ENCODE measurements around the gene CDH13. TPM values are rescaled to one million over a fixed set of nuclear protein-coding genes. Genes with fewer than 3 reads are reported as not detected.

CDH13 gene
- total and polyA plus RNA-seq, 2 donors (not counting 3 experiments of a cell fraction or from before 2014, with no cell fraction given) = 96.6 to 124 TPM

DNA sequence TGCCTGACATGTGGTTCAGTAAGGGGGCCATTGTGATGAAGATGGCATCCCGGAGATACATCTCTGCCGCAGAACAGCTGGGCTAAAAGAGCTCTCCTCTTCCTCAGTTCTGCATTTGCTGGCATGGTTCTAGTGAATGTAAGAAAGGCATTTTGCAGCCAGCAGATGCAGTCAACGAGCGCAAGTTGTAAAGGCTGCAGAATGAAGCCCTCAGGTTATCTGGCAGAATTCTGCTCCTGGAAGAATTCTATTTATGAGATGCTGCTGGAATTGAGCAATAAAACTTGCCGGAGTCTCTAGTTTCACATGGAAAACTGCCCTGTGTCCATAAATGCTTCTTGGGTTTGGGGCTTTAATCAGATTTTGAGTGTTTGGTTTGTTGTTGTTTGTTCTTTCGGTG, 1004.2 kb downstream of the CDH13 start:
- Histone ChIP-seq H3K9ac (replicated peaks; ENCODE audit: extremely low read depth, insufficient read depth, low read length) (no peak overlapping the region), H4K20me1 (replicated peaks; ENCODE audit: control insufficient read depth, extremely low read depth, insufficient read depth, low read length) (no peaks in the 10 kb centered on the region), H3K36me3 (ENCODE audit: control insufficient read depth in 2 of 2, extremely low read depth in 1 of 2, insufficient read depth in 2 of 2, low read length in 2 of 2) (no peaks in the 10 kb centered on the region), H3K9me3 (replicated peaks; ENCODE audit: control insufficient read depth, insufficient read depth, low read length) (no peaks in the 10 kb centered on the region), H3K27me3 (ENCODE audit: control insufficient read depth in 2 of 2, insufficient read depth in 2 of 2, low read length in 2 of 2) (no peaks in the 10 kb centered on the region), H3K9me1 (replicated peaks; ENCODE audit: control insufficient read depth, extremely low read depth, insufficient read depth, low read length) (no peaks in the 10 kb centered on the region), H3K4me3 (replicated peaks in 1 of 3; ENCODE audit: insufficient read depth in 1 of 3, low read depth in 1 of 3, low read length in 3 of 3) (no peak overlapping the region), H3K27ac (ENCODE audit: insufficient read depth, low read depth, low read length) (no peak overlapping the region), H3K4me2 (ENCODE audit: insufficient read depth, low read length) (no peak overlapping the region), H3K79me2 (ENCODE audit: control insufficient read depth, insufficient read depth, low read length) (no peaks in the 10 kb centered on the region), H2AFZ (ENCODE audit: low read depth, low read length) (no peak overlapping the region), H3K4me1 (ENCODE audit: control insufficient read depth, extremely low read depth, insufficient read depth, low read length) (no peaks in the 10 kb centered on the region)
- DNase-seq (ENCODE audit: low read depth, low spot score) (no peak), FAIRE-seq (no peak)
- dilution Hi-C loops (cut with MboI; ENCODE audit: extremely low pct_ligation_motif_present, low sequenced_read_pairs) (no loop called here), intact Hi-C loops (cut with micrococcal nuclease) (no loop called here)
- BruUV-seq (replicated peaks) = no TSS peak
- ChIA-PET CTCF (no interaction called here), POLR2A (no interaction called here)
- TF ChIP-seq JUN (IDR thresholded peaks at IDR 0.05; ENCODE audit: borderline replicate concordance, insufficient read depth, insufficient read length, low read depth) = no peak
- TF ChIP-seq POLR2A (IDR thresholded peaks at IDR 0.05; ENCODE audit: low read depth, low read length) = no peak
- TF ChIP-seq, protein P1, sequence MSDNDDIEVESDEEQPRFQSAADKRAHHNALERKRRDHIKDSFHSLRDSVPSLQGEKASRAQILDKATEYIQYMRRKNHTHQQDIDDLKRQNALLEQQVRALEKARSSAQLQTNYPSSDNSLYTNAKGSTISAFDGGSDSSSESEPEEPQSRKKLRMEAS (IDR thresholded peaks at IDR 0.05; ENCODE audit: insufficient read depth, insufficient read length) = no peak
- TF ChIP-seq MYC (IDR thresholded peaks at IDR 0.05; ENCODE audit: low read depth, low read length) = no peak
- no peak for TF ChIP-seq EZH2 (IDR thresholded peaks at IDR 0.05; ENCODE audit: borderline replicate concordance, low read depth, low read length, severe bottlenecking)
- TF ChIP-seq, protein P2, sequence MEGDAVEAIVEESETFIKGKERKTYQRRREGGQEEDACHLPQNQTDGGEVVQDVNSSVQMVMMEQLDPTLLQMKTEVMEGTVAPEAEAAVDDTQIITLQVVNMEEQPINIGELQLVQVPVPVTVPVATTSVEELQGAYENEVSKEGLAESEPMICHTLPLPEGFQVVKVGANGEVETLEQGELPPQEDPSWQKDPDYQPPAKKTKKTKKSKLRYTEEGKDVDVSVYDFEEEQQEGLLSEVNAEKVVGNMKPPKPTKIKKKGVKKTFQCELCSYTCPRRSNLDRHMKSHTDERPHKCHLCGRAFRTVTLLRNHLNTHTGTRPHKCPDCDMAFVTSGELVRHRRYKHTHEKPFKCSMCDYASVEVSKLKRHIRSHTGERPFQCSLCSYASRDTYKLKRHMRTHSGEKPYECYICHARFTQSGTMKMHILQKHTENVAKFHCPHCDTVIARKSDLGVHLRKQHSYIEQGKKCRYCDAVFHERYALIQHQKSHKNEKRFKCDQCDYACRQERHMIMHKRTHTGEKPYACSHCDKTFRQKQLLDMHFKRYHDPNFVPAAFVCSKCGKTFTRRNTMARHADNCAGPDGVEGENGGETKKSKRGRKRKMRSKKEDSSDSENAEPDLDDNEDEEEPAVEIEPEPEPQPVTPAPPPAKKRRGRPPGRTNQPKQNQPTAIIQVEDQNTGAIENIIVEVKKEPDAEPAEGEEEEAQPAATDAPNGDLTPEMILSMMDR (IDR thresholded peaks at IDR 0.05; ENCODE audit: extremely low read depth in 1 of 2, insufficient read depth in 1 of 2, low read depth in 1 of 2, low read length in 2 of 2) = no peak
- TF ChIP-seq POLR2AphosphoS5 (IDR thresholded peaks at IDR 0.05; ENCODE audit: insufficient read depth, low read depth, low read length) = no peak
- TF ChIP-seq FOS (IDR thresholded peaks at IDR 0.05; ENCODE audit: borderline replicate concordance, insufficient read depth, low read length) = no peak

Measured in endothelial cell of umbilical vein (primary cell).